Measurements from ENCODE around the gene CTNNA2.

CTNNA2 gene

GRCh38 chr2:79721966-79722365, 209.1 kb downstream of the CTNNA2 start:
- TF ChIP-seq ARNTL (CRISPR knock-in tag; IDR thresholded peaks at IDR 0.05; ENCODE audit: borderline replicate concordance, low read depth), result no peak
- TF ChIP-seq ESRRG (CRISPR knock-in tag; IDR thresholded peaks at IDR 0.05), result no peak
- TF ChIP-seq ZNF8 (CRISPR knock-in tag; IDR thresholded peaks at IDR 0.05), result no peak
- no peak for TF ChIP-seq ZNF70 (CRISPR knock-in tag; IDR thresholded peaks at IDR 0.05)
- TF ChIP-seq OSR1 (CRISPR knock-in tag; IDR thresholded peaks at IDR 0.05), result no peak
- no peak for TF ChIP-seq CSRNP3 (CRISPR knock-in tag; IDR thresholded peaks at IDR 0.05)
- TF ChIP-seq TSHZ2 (CRISPR knock-in tag; IDR thresholded peaks at IDR 0.05), result no peak
- ATAC-seq, result no peak

- TF ChIP-seq ZNF8 (CRISPR knock-in tag; IDR thresholded peaks at IDR 0.05) (no peak), RARB (CRISPR knock-in tag; IDR thresholded peaks at IDR 0.05) (no peak), PATZ1 (CRISPR knock-in tag; IDR thresholded peaks at IDR 0.05; ENCODE audit: borderline replicate concordance) (no peak), TCF4 (CRISPR knock-in tag; IDR thresholded peaks at IDR 0.05; ENCODE audit: borderline replicate concordance) (0 out of 2 replicates have a peak, but pooled peaks have one; percentile 17), OSR1 (CRISPR knock-in tag; IDR thresholded peaks at IDR 0.05) (no peak), TOX (CRISPR knock-in tag; IDR thresholded peaks at IDR 0.05; ENCODE audit: borderline replicate concordance) (no peak), GLIS3 (CRISPR knock-in tag; IDR thresholded peaks at IDR 0.05) (no peak), ISL1 (CRISPR knock-in tag; IDR thresholded peaks at IDR 0.05) (peak; percentile 60), ZC3H10 (CRISPR knock-in tag; IDR thresholded peaks at IDR 0.05) (no peak), TSHZ2 (CRISPR knock-in tag; IDR thresholded peaks at IDR 0.05) (no peak), CREB5 (CRISPR knock-in tag; IDR thresholded peaks at IDR 0.05; ENCODE audit: low read depth) (no peak), CSDC2 (CRISPR knock-in tag; IDR thresholded peaks at IDR 0.05) (no peak), ARNTL (CRISPR knock-in tag; IDR thresholded peaks at IDR 0.05; ENCODE audit: borderline replicate concordance, low read depth) (no peak), SNAI2 (CRISPR knock-in tag; IDR thresholded peaks at IDR 0.05) (peak; percentile 81; the same call in 1 of the 2 replicates), CSRNP3 (CRISPR knock-in tag; IDR thresholded peaks at IDR 0.05) (no peak), BACH2 (CRISPR knock-in tag; IDR thresholded peaks at IDR 0.05; ENCODE audit: borderline replicate concordance) (no peak), POU6F1 (CRISPR knock-in tag; IDR thresholded peaks at IDR 0.05; ENCODE audit: borderline replicate concordance, low read depth) (no peak), ESRRG (CRISPR knock-in tag; IDR thresholded peaks at IDR 0.05) (no peak), ZNF565 (CRISPR knock-in tag; conservative IDR thresholded peaks at IDR 0.05; ENCODE audit: low read depth) (no peak), PPARA (CRISPR knock-in tag; IDR thresholded peaks at IDR 0.05; ENCODE audit: borderline replicate concordance) (no peak), ZNF70 (CRISPR knock-in tag; IDR thresholded peaks at IDR 0.05) (no peak), ZFP3 (CRISPR knock-in tag; IDR thresholded peaks at IDR 0.05) (peak; percentile 65; the same call in 1 of the 2 replicates), ZFP30 (CRISPR knock-in tag; IDR thresholded peaks at IDR 0.05) (no peak)
- ATAC-seq, result peak; percentile 64; the same call in 2 of the 3 replicates
Measured at GRCh38 chr2:79723830-79724229, 211.0 kb downstream of the CTNNA2 start.
